ENCODE results near the gene NECTIN1. TPM values are rescaled to one million over a fixed set of nuclear protein-coding genes. Genes with fewer than 3 reads are reported as not detected.
A peak's percentile ranks its signal among the peaks of the same experiment; 100 is the strongest.
"Not testable (repeated sequence)": the region's sequence is repeated elsewhere in the genome, so short reads cannot be mapped to it uniquely, and the experiment has no call there.

Gene NECTIN1
- total RNA-seq, 3 donors from 2014 or later: 19.6 to 48.9 (median 45.1) TPM

DNA sequence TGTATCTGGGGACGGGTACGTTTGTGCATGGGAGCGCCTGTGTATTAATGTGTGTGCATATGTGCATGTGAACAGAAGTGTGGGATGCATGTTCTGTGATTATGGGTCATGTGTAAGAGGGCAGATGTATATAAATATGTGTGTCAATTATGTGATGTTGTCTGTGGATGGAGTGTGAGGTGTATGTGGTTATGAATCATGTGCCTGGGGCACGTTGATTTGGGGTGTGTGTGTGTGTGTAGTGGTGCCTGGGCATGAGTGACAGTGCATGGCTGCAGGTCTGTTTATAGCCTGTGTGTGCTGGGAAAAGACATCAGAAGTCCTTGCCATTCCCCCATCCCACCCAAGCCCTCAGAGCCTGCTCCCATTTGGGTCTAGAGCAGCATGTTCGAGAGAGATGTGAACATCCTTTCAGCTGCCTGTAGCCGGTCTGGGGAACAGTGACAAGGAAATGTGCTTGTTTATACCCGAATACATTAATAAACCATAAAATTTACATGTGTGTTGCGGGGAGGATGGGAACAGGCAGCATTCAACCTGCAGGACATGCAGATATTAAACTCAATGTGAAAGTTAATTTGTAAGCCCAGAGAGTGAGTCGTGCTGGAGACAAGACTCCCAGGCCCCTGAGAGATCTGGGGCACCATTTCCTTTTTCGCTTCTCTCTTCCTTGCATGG is 129.0 kb downstream of the NECTIN1 start:
- intact Hi-C loops (cut with DNase I, micrococcal nuclease): loop anchor here in 1 of 2 donors (10.0 kb wide), 1 partner anchor 65 kb away; no protein-coding TSS in a partner anchor
- no peaks in the 10 kb centered on the region for H3K9me3 ChIP-seq
- DNase-seq (no peak), ATAC-seq (no peak)
- no peaks in the 10 kb centered on the region for H3K4me1 ChIP-seq (ENCODE audit: low read depth)
- H3K36me3 ChIP-seq (ENCODE audit: low read depth): no peaks in the 10 kb centered on the region
- no peak overlapping the region for H3K4me3 ChIP-seq
- TF ChIP-seq, protein P1, sequence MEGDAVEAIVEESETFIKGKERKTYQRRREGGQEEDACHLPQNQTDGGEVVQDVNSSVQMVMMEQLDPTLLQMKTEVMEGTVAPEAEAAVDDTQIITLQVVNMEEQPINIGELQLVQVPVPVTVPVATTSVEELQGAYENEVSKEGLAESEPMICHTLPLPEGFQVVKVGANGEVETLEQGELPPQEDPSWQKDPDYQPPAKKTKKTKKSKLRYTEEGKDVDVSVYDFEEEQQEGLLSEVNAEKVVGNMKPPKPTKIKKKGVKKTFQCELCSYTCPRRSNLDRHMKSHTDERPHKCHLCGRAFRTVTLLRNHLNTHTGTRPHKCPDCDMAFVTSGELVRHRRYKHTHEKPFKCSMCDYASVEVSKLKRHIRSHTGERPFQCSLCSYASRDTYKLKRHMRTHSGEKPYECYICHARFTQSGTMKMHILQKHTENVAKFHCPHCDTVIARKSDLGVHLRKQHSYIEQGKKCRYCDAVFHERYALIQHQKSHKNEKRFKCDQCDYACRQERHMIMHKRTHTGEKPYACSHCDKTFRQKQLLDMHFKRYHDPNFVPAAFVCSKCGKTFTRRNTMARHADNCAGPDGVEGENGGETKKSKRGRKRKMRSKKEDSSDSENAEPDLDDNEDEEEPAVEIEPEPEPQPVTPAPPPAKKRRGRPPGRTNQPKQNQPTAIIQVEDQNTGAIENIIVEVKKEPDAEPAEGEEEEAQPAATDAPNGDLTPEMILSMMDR (IDR thresholded peaks at IDR 0.05): no peak

DNA sequence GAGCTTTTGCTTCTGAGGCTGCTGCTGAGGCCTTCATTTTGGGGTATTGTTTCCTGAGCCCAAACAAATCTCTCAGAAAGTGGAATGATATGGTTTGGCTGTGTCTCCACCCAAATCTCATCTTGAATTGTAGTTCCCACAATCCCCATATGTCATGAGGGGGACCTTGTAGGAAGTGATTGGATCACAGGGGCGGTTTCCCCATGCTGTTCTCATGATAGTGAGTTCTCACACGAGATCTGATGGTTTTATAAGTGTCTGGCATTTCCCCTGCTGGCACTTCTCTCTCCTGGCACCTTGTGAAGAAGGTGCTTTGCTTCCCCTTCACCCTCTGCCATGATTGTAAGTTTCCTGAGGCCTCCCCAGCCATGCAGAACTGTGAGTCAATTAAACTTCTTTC is 133.1 kb downstream of the NECTIN1 start:
- intact Hi-C loops (cut with DNase I, micrococcal nuclease); ATAC-seq; DNase-seq; H3K9me3 ChIP-seq; H3K36me3 ChIP-seq (ENCODE audit: low read depth); H3K4me3 ChIP-seq; H3K4me1 ChIP-seq (ENCODE audit: low read depth): not testable (repeated sequence)

DNA sequence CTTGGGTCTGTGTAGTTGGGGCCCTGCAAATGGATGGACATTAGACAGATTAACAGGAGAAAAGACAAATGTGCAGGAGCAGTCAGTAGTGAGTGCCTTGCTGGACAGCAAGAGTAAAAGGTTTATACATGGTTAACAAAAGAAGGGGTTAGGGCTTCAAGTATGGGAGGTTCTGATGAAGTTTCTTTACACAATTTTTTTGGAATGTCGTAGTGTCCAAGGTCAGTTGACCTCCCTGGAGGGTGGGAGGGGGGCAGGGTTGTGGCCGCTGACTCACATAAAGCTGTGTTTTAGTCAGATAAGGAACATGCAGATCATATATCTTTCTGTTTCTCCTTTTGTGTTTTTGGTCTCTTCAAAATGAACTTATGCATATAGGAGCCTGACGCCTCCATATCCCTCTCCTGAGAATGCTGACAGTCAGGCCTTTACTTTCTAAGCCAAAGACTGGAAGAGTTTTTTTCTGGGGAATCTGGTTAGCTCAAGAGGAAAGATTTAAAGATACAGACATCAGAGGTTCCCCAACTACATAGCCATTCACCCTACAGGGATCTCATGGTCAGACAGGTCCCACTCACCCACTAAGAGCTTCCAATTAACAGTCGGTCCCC is 134.3 kb downstream of the NECTIN1 start:
- Histone ChIP-seq H3K9me3 (no peaks in the 10 kb centered on the region), H3K4me3 (no peak overlapping the region), H3K4me1 (ENCODE audit: low read depth) (no peaks in the 10 kb centered on the region), H3K36me3 (ENCODE audit: low read depth) (no peaks in the 10 kb centered on the region)
- TF ChIP-seq, protein P1 (IDR thresholded peaks at IDR 0.05): no peak
- intact Hi-C loops (cut with DNase I, micrococcal nuclease): no loop called here
- peak; percentile 19 for ATAC-seq
- no peak for DNase-seq

DNA sequence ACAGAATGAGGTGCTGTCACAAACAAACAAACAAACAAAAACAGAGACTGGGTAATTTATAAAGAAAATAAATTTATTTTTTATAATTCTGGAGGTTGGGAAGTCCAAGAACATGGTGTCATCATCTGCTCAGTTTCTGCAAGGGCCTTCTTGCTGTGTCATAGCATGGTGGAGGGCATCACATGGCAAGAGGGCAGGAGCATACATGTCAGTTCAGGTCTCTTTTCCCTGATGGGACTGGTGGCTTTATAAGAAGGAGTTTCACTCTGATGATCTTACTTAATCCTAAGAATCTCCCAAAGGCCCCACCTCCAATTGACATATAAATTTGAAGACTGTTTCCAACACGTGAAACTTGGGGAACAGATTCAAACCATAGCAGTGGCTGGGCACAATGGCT is 135.7 kb downstream of the NECTIN1 start:
- no peak for DNase-seq
- ATAC-seq: no peak
- TF ChIP-seq, protein P1 (IDR thresholded peaks at IDR 0.05): no peak
- Histone ChIP-seq H3K4me1 (ENCODE audit: low read depth) (no peaks in the 10 kb centered on the region), H3K9me3 (no peaks in the 10 kb centered on the region), H3K4me3 (no peak overlapping the region), H3K36me3 (ENCODE audit: low read depth) (no peaks in the 10 kb centered on the region)
- intact Hi-C loops (cut with DNase I, micrococcal nuclease): no loop called here

DNA sequence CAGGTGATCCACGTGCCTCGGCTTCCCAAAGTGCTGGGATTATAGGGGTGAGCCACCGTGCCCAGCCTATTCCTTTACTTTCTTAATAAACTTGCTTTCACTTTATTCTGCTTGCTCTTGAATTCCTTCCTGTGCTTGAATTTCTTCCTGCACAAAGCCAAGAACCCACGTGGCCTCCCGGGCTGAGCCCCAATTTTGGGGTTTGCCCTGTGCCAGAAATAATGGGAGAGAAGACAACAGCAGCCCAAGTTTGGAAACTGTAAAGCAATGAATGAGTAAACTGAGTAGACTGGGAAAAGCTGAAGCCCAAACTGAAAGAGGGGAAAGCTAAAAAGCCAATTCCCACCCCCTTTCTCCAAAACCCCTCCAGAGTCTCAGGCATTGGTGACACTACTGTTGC is 136.4 kb downstream of the NECTIN1 start:
- intact Hi-C loops (cut with DNase I, micrococcal nuclease): no loop called here

GRCh38 chr11:119591836-119592310 is 137.1 kb downstream of the NECTIN1 start:
- Histone ChIP-seq H3K4me3 (no peak overlapping the region), H3K9me3 (no peaks in the 10 kb centered on the region), H3K4me1 (ENCODE audit: low read depth) (no peaks in the 10 kb centered on the region), H3K36me3 (ENCODE audit: low read depth) (no peaks in the 10 kb centered on the region)
- ATAC-seq (no peak), DNase-seq (no peak)
- intact Hi-C loops (cut with DNase I, micrococcal nuclease): no loop called here
- TF ChIP-seq, protein P1 (IDR thresholded peaks at IDR 0.05): no peak

More for the DNA sequence above, 136.4 kb downstream of the NECTIN1 start:
- H3K36me3 ChIP-seq (ENCODE audit: low read depth): no peaks in the 10 kb centered on the region
- no peak overlapping the region for H3K4me3 ChIP-seq
- H3K4me1 ChIP-seq (ENCODE audit: low read depth): no peaks in the 10 kb centered on the region
- TF ChIP-seq, protein P1 (IDR thresholded peaks at IDR 0.05): no peak
- no peaks in the 10 kb centered on the region for H3K9me3 ChIP-seq
- DNase-seq (peak in 2 of 3 donors; percentile 29 to 46), ATAC-seq (no peak)
